ENCODE data around the gene C10orf95.
"Not testable (repeated sequence)": the region's sequence is repeated elsewhere in the genome, so short reads cannot be mapped to it uniquely, and the experiment has no call there.

C10orf95 gene

DNA sequence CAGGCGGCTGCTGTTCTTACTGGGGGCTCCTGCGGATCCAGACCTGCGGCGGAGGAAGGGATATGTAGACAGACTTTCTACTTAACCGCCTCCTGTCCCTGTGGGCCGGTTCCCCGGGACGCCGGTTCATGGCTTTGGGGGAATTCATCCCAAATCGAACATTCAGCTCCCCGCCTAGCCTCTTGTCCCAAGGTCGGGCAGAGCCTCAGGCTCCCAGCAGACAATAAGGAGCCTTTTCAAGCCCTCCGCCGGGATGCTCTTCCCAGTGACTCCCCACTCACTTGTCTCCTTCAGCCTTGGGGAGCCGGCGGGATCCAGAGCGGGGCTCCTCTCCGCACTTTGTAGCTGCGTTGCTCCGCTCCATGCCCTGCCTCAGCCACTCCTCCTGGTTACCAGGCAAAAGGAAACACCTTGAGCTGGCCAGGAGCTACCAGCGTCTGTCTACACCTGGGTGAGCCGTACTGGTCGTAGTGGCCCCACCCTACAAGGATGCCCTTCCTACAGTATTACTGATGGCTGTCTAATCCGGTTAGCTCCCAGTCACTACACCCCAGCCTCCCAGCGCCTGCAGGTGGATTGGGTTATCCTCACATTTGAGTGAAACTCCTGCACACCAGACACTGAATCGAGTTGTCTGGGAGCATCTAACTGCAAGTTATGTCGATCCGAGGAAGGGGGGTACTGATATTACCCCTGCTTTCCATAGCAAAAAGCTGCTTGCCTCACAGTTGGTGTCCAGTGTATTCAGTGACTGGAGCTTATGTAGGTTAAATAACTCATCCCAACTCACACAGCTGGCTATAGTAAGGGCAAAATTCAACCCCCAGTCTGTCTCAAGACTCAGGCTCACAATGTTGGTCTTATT, at the start of gene C10orf95:
Gene C10orf95 (minus strand): TSS at position 439 of the 865 bp plus-strand sequence. CDS start 450 bp downstream, outside the sequence.
- DNase-seq = no peak

- not testable (repeated sequence) for DNase-seq
These were observed 49.3 kb upstream of the C10orf95 start for GRCh38 chr10:102500686-102501085.

GRCh38 chr10:102499356-102499755, 48.0 kb upstream of the C10orf95 start:
- DNase-seq = no peak

DNA sequence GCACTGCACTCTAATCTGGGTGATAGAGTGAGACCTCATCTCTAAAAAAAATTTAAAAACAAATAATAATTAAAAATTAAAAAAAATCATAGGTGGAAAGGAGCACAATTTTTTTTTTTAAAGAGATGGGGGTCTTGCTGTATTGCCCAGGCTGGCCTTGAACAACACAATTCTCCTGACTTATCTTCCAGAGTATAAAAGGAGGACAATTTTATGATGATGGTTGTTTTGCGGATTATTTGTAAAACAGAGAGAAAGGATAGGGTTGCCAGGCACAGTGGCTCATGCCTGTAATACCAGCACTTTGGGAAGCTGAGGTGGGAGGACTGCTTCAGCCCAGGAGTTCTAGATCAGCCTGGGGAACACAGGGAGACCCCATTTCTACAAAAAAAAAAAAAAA, 46.2 kb upstream of the C10orf95 start:
- DNase-seq = no peak

DNA sequence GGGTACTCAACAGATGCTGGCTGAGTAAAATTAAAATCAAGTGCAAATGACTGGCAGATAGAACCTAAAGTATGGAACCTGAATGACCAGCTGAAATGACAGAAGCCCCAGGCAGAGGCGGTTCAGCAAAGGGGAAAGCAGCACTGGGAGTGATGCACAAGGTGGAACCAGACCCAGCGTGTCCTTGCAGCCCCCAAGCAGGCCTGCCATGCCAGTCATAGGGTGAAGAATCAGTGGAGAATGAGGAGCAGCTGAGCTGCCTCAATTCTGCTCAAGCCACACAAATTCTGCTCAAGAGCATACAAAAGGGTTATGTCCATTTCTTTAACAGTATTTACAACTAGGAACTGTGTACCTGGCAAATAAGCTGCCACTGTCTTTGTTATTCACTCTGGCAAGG, 42.4 kb upstream of the C10orf95 start:
- no peak for DNase-seq

DNA sequence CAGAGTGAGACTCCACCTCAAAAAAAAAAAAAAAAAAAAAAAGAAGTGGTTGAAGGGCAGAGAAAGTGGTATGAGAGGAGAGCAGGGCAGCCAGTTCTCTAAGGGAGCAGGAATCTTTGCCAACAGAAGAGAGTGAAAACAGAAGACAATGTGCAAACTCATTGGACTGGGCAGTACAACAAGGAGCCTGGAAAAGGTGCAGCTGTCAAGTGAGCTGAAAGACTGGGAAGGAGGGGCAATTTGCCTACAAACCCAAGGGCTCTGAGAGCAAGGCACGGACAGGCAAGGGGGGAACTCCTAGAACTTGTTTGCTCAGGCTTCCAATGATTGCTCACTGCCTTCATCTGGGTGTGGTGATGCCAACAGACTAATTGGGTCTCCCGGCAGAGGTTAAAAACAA, 41.6 kb upstream of the C10orf95 start:
- DNase-seq = no peak

DNA sequence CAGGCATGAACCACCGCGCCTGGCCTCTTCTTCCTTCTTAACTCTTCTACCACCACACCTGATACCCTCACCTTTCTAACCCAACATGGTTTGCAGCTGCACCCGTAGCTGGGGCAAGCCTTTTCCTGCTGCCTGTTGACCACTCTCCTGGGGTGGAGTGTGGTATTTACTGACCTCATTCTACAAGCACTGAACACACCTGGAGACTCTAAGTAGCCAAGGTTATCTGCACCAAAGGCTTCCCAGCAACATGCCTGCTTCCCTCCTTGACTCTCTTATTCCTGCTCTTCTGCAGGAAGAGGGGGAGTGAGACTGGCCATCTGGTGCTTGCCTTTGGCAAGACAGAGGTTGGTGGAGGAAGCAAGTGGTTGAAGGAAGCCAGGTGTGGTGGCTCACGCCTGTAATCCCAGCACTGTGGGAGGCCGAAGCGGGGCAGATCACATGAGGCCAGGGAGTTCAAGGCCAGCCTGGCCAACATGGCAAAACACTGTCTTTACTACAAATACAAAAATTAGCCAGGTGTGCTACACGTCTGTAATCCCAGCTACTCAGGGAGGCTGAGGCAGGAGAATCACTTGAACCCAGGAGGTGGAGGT, 41.1 kb upstream of the C10orf95 start:
- no peak for DNase-seq

DNA sequence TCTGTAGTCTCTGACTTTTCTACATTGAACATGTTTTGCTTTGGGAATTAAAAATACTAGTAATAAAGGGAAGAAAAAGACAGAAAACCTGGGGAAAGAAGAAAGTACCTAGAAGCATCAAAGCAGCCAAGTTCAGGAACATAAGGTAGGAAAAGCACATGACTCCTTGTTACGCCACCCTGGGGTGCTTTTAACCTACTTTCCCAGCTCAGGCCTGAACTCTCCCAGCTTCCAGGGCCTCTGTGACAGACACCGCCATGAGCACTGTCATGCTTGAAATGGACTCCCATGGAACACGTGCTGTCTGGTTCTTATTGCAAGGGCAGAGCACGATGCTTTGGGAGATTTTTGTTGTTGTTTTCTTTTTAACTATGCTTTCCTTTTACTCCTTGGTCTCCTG, 39.8 kb upstream of the C10orf95 start:
- no peak for DNase-seq

- no peak for DNase-seq
These were observed 33.9 kb upstream of the C10orf95 start for GRCh38 chr10:102485093-102485784.

GRCh38 chr10:102484021-102484420, 32.7 kb upstream of the C10orf95 start:
- DNase-seq = no peak

DNA sequence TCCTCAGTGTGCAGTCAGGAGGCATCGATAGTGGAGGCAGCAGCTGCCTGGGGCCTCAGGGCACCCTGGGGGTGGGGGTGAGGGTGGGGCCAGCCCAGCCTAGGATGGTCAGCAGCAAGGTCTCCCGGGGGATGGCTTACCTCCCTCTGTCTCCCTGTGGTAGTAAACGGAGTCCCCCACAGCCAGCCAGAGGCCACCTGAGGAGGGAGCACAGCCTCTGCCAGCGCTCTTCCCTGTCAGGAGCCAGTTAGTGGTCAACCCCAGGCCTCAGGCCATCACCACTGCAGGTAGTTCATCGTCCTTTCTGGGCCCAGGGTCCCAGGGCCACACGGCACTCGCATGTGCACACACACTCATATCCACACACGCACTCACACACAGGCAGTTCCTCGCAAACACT, 29.1 kb upstream of the C10orf95 start:
- DNase-seq = no peak

GRCh38 chr10:102479651-102480050, 28.3 kb upstream of the C10orf95 start:
- no peak for DNase-seq

- DNase-seq = no peak
These were observed 25.3 kb upstream of the C10orf95 start for GRCh38 chr10:102476466-102477141.

- no peak for DNase-seq
These were observed 24.2 kb upstream of the C10orf95 start for GRCh38 chr10:102475451-102476040.

- DNase-seq = no peak
These were observed 22.3 kb upstream of the C10orf95 start for GRCh38 chr10:102473445-102474331.

DNA sequence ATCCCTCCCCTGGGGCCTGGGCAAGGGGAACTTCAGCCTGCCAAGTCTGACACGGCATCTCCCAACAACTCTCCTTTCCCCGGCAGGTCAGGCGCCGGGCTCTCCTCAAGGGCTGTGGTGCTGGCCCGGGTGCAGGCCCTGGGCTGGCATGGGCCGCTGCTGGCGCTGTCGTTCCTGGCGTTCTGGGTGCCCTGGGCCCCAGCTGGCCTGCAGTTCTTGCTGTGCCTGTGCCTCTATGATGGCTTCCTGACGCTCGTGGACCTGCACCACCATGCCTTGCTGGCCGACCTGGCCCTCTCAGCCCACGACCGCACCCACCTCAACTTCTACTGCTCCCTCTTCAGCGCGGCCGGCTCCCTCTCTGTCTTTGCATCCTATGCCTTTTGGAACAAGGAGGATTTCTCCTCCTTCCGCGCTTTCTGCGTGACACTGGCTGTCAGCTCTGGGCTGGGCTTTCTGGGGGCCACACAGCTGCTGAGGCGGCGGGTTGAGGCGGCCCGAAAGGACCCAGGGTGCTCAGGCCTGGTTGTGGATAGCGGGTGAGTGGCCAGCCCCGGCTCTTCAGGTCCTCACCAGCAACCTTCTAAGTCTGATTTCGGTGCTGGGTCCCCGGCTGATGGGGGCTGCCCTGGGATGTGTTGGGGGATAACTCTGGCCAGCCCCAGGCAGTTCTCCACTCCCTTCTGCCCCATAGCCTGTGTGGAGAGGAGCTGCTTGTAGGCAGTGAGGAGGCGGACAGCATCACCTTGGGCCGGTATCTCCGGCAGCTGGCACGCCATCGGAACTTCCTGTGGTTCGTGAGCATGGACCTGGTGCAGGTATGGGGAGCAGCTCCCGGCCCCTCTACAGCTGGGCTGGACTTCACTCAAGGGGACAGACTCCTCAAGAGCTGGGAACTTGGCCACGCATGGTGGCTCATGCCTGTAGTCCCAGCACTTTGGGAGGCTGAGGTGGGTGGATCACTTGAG, 19.5 kb upstream of the C10orf95 start:
- DNase-seq = no peak

GRCh38 chr10:102468683-102469082, 17.3 kb upstream of the C10orf95 start:
- no peak for DNase-seq

DNA sequence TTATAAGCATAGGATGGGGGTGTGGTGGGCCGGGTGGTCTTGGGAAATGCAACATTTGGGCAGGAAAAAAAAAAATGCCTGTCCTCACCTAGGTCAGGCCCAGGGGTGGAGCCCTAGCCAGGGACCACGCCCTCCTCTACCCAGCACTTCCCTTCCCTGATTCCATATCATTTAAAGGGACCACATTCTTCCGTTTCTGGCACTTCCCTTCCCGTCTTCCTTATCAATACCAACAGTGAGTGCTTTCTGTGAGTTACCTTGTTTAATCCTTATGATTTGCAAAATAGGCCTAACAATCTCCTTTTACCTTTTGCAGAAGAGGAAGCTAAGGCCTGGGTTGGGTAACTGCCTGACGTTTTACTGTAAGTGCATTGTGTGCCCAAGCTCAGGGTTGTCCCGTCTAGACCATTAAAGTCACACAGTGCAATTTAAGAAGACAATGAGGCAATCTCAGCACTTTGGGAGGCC, 16.7 kb upstream of the C10orf95 start:
- DNase-seq = no peak

DNA sequence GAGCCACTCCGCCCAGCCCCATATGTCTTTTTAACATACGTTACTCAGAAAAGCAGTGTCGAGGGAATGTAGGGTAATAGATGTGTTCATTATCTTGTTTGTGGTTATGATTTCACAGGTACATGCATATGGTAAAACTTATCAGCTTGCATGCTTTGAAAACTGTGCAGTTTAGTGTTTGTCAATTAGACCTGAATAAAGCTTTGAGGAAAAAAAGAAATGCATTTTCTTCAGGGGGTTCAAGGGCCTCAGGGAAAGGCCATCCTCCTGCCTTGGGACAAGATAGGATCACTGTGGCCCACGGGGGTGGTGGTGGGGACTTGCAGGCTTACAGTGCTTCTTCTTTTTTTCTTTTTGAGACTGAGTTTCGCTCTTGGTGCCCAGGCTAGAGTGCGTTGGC, 16.0 kb upstream of the C10orf95 start:
- DNase-seq = no peak

- no peak for DNase-seq
These were observed 14.1 kb upstream of the C10orf95 start for GRCh38 chr10:102465466-102465865.
